Measurements from ENCODE around the gene MLPH. TPM values are rescaled to one million over a fixed set of nuclear protein-coding genes. Genes with fewer than 3 reads are reported as not detected.

Gene MLPH
- total RNA-seq, 1 donor from 2014 or later: not detected

GRCh38 chr2:237553948-237554347, 66.9 kb downstream of the MLPH start:
- no peak overlapping the region for H3K4me3 Mint-ChIP-seq
- no peak overlapping the region for H3K9ac ChIP-seq
- TF ChIP-seq, protein P1, sequence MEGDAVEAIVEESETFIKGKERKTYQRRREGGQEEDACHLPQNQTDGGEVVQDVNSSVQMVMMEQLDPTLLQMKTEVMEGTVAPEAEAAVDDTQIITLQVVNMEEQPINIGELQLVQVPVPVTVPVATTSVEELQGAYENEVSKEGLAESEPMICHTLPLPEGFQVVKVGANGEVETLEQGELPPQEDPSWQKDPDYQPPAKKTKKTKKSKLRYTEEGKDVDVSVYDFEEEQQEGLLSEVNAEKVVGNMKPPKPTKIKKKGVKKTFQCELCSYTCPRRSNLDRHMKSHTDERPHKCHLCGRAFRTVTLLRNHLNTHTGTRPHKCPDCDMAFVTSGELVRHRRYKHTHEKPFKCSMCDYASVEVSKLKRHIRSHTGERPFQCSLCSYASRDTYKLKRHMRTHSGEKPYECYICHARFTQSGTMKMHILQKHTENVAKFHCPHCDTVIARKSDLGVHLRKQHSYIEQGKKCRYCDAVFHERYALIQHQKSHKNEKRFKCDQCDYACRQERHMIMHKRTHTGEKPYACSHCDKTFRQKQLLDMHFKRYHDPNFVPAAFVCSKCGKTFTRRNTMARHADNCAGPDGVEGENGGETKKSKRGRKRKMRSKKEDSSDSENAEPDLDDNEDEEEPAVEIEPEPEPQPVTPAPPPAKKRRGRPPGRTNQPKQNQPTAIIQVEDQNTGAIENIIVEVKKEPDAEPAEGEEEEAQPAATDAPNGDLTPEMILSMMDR (IDR thresholded peaks at IDR 0.05): no peak
- TF ChIP-seq EZH2phosphoT487 (IDR thresholded peaks at IDR 0.05): no peak
- no peak for TF ChIP-seq EZH2 (IDR thresholded peaks at IDR 0.05)
- H3K27me3 Mint-ChIP-seq (ENCODE audit: insufficient read depth, low read depth): no peaks in the 10 kb centered on the region
- H3K79me2 ChIP-seq (ENCODE audit: low read depth): no peaks in the 10 kb centered on the region
- no peaks in the 10 kb centered on the region for H3K36me3 ChIP-seq
- no peaks in the 10 kb centered on the region for H3K36me3 Mint-ChIP-seq
- H3K9me3 Mint-ChIP-seq: peaks cover 13% of the 10 kb centered on the region
- H3K4me1 ChIP-seq: no peaks in the 10 kb centered on the region
- peaks cover 13% of the 10 kb centered on the region for H3K4me1 Mint-ChIP-seq
- no peak overlapping the region for H3K27ac ChIP-seq
- no peak for DNase-seq (ENCODE audit: low spot score)
- H3F3A ChIP-seq (ENCODE audit: low read depth): no peaks in the 10 kb centered on the region
- H3K4me3 ChIP-seq: no peak overlapping the region
- H3K4me2 ChIP-seq: no peak overlapping the region
- peaks cover 6% of the 10 kb centered on the region for H3K9me3 ChIP-seq (ENCODE audit: low read depth)
- H2AFZ ChIP-seq (replicated peaks): no peak overlapping the region
- no peaks in the 10 kb centered on the region for H4K20me1 ChIP-seq (ENCODE audit: low read depth)
- no peaks in the 10 kb centered on the region for H3K27me3 ChIP-seq
- H3K27ac Mint-ChIP-seq: no peak overlapping the region

GRCh38 chr2:237555560-237555959, 68.5 kb downstream of the MLPH start:
- Histone ChIP-seq H3K9ac (no peak overlapping the region), H3K4me2 (no peak overlapping the region), H3K36me3 (no peaks in the 10 kb centered on the region), H3K79me2 (ENCODE audit: low read depth) (no peaks in the 10 kb centered on the region), H3K9me3 (ENCODE audit: low read depth) (peaks cover 6% of the 10 kb centered on the region), H2AFZ (replicated peaks) (no peak overlapping the region), H3K27ac (no peak overlapping the region), H3K4me1 (no peaks in the 10 kb centered on the region), H4K20me1 (ENCODE audit: low read depth) (no peaks in the 10 kb centered on the region), H3F3A (ENCODE audit: low read depth) (no peaks in the 10 kb centered on the region), H3K4me3 (no peak overlapping the region), H3K27me3 (no peaks in the 10 kb centered on the region)
- H3K9me3 Mint-ChIP-seq: peaks cover 13% of the 10 kb centered on the region
- H3K4me3 Mint-ChIP-seq: no peak overlapping the region
- H3K4me1 Mint-ChIP-seq: peaks cover 2% of the 10 kb centered on the region
- no peaks in the 10 kb centered on the region for H3K36me3 Mint-ChIP-seq
- no peak overlapping the region for H3K27ac Mint-ChIP-seq
- DNase-seq (ENCODE audit: low spot score): no peak
- no peaks in the 10 kb centered on the region for H3K27me3 Mint-ChIP-seq (ENCODE audit: insufficient read depth, low read depth)
- no peak for TF ChIP-seq EZH2 (IDR thresholded peaks at IDR 0.05)
- TF ChIP-seq, protein P1 (IDR thresholded peaks at IDR 0.05): no peak
- no peak for TF ChIP-seq EZH2phosphoT487 (IDR thresholded peaks at IDR 0.05)

DNA sequence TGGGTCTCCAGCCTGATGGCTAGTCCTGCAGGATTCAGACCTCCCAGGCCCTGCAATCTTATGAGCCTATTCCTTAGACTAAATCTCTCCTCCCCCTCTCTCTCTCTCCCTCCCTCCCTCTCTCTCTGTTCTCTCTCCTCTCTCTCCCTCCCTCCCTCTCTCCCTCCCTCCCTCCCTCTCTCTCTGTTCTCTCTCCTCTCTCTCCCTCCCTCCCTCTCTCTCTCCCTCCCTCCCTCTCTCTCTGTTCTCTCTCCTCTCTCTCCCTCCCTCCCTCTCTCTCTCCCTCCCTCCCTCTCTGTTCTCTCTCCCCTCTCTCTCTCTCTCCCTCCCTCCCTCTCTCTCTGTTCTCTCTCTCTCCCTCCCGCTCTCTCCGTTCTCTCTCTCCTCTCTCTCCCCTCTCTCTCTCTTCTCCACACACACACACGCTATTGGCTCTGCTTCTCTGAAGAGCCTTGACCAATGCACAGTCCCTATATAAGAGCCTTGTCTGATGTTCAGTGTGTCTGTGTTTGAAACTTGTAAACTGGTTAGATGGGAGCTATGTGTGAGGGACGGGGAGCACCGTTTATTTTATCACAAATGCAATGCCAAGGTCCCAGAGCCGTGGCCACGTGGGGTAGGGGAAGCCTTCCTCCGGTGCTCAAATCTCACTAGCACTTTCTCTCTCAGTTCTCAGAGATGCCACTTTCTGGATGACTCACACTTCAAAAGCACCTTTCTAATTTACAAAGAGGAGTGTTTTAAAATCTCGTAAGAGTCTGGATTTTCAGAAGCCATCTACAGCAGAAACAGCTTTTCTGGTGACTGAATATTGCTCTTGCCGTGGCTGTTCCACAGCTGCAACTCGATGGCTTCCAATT, 70.0 kb downstream of the MLPH start:
- Histone ChIP-seq H3K9me3 (ENCODE audit: low read depth) (peaks cover 6% of the 10 kb centered on the region), H3K4me2 (no peak overlapping the region), H3K36me3 (no peaks in the 10 kb centered on the region), H4K20me1 (ENCODE audit: low read depth) (no peaks in the 10 kb centered on the region), H3K79me2 (ENCODE audit: low read depth) (no peaks in the 10 kb centered on the region), H3K27ac (no peak overlapping the region), H3K4me3 (no peak overlapping the region), H2AFZ (replicated peaks) (no peak overlapping the region), H3K27me3 (no peaks in the 10 kb centered on the region), H3F3A (ENCODE audit: low read depth) (no peaks in the 10 kb centered on the region), H3K4me1 (no peaks in the 10 kb centered on the region), H3K9ac (no peak overlapping the region)
- TF ChIP-seq, protein P1 (IDR thresholded peaks at IDR 0.05): no peak
- no peak for TF ChIP-seq EZH2phosphoT487 (IDR thresholded peaks at IDR 0.05)
- no peak for TF ChIP-seq EZH2 (IDR thresholded peaks at IDR 0.05)
- peaks cover 13% of the 10 kb centered on the region for H3K9me3 Mint-ChIP-seq
- H3K4me1 Mint-ChIP-seq: peaks cover 2% of the 10 kb centered on the region
- DNase-seq (ENCODE audit: low spot score): no peak
- H3K27ac Mint-ChIP-seq: no peak overlapping the region
- no peak overlapping the region for H3K4me3 Mint-ChIP-seq
- no peaks in the 10 kb centered on the region for H3K27me3 Mint-ChIP-seq (ENCODE audit: insufficient read depth, low read depth)
- H3K36me3 Mint-ChIP-seq: no peaks in the 10 kb centered on the region

Measured in neural progenitor cell (in vitro differentiated cells).